K562 (cell line): ENCODE measurements around the gene UAP1. TPM values are rescaled to one million over a fixed set of nuclear protein-coding genes. Genes with fewer than 3 reads are reported as not detected.

ENCODE experiments used
- CSDE1 ChIP-seq, 2 experiments: fragments of 450-650 bp; IDR thresholded peaks; 2 replicates each; pipeline ENCODE4 v1.6.1; 2016; ENCODE audit warnings: mild to moderate bottlenecking in 1 of 2
- GABPB1 ChIP-seq: sonication (generic); formaldehyde crosslinking; IDR thresholded peaks from 2 replicates; pipeline ENCODE4 v1.8.0; 2022; ENCODE audit warnings: mild to moderate bottlenecking, missing genetic modification reagents
- KDM5B ChIP-seq: fragments of 200-600 bp; sonication (generic); IDR thresholded peaks from 2 replicates; pipeline ENCODE4 v1.6.1; 2012; ENCODE audit warnings: low read depth, mild to moderate bottlenecking, moderate library complexity, low read length, control low read depth, inconsistent platforms; ENCODE audit not compliant: insufficient replicate concordance
- NR2C1 ChIP-seq, 2 experiments: fragments of 450-650 bp; IDR thresholded peaks; 2 replicates each; pipeline ENCODE4 v1.6.1; 2017; ENCODE audit warnings: mild to moderate bottlenecking in 2 of 2, antibody characterized with exemption in 1 of 2, inconsistent platforms in 1 of 2, missing compliant biosample characterization in 1 of 2, missing genetic modification characterization in 1 of 2
- PCBP1 ChIP-seq: fragments of 200-400 bp; formaldehyde crosslinking; IDR thresholded peaks from 2 replicates; pipeline ENCODE4 v1.6.1; 2018; ENCODE audit warnings: mild to moderate bottlenecking, low read depth, low read length; ENCODE audit not compliant: poor library complexity, severe bottlenecking
- POLR2G ChIP-seq: fragments of 200-400 bp; formaldehyde crosslinking; IDR thresholded peaks from 2 replicates; pipeline ENCODE4 v1.6.1; 2017; ENCODE audit warnings: low read depth, mild to moderate bottlenecking, antibody characterized with exemption, low read length, moderate library complexity
- SMARCA5 ChIP-seq: fragments of 450-650 bp; IDR thresholded peaks from 2 replicates; pipeline ENCODE4 v1.6.1; 2016
- ZNF764 ChIP-seq: fragments of 250-450 bp; sonication (Bioruptor Pico); IDR thresholded peaks from 2 replicates; pipeline ENCODE4 v1.4.0; 2020; ENCODE audit warnings: low read depth, mild to moderate bottlenecking, moderate library complexity
- polyA plus RNA-seq, 8 experiments: library from polyadenylated mRNA; depleted of rRNA in 4 of 8; stranded (reverse) in 5 of 8; unstranded in 3 of 8; fragments of >200 nt; fragmentation: Nextera tagmentation in 2 of 8; fragmentation: Illumina TruSeq in 1 of 8; extraction: Ambion mirVana in 2 of 8; extraction: Trizol in 1 of 8; gene quantifications; 2 replicates each; pipeline versions ENCODE4 v1.2.1 to v1.2.3, GENCODE V29; 2011 to 2014; ENCODE audit warnings: inconsistent platforms in 1 of 8, missing spikeins in 1 of 8
- total RNA-seq, 7 experiments: library from RNA; depleted of rRNA in 6 of 7; stranded (reverse); fragments of >200 nt in 6 of 7; fragmentation: Illumina TruSeq in 2 of 7; extraction: Trizol in 2 of 7; gene quantifications; 2 replicates each; pipeline versions ENCODE4 v1.2.1 to v1.2.3, GENCODE V29; 2011 to 2021; ENCODE audit warnings: low replicate concordance in 1 of 7
- TF ChIP-seq, protein P1 (sequence below): fragments of 200-600 bp; sonication (generic); IDR thresholded peaks from one replicate; pipeline ENCODE4 v1.6.1; 2012; ENCODE audit warnings: mild to moderate bottlenecking, low read depth, low read length, inconsistent platforms
- TF ChIP-seq, protein P2 (sequence below): fragments of 450-650 bp; formaldehyde crosslinking; IDR thresholded peaks from 2 replicates; pipeline ENCODE4 v1.4.0; 2020; ENCODE audit warnings: mild to moderate bottlenecking, moderate library complexity

UAP1 gene
- total and polyA plus RNA-seq, 9 of the 15 experiments (the other 6 are each of a cell fraction or from before 2014, with no cell fraction given): 182 to 317 (median 213) TPM

DNA sequence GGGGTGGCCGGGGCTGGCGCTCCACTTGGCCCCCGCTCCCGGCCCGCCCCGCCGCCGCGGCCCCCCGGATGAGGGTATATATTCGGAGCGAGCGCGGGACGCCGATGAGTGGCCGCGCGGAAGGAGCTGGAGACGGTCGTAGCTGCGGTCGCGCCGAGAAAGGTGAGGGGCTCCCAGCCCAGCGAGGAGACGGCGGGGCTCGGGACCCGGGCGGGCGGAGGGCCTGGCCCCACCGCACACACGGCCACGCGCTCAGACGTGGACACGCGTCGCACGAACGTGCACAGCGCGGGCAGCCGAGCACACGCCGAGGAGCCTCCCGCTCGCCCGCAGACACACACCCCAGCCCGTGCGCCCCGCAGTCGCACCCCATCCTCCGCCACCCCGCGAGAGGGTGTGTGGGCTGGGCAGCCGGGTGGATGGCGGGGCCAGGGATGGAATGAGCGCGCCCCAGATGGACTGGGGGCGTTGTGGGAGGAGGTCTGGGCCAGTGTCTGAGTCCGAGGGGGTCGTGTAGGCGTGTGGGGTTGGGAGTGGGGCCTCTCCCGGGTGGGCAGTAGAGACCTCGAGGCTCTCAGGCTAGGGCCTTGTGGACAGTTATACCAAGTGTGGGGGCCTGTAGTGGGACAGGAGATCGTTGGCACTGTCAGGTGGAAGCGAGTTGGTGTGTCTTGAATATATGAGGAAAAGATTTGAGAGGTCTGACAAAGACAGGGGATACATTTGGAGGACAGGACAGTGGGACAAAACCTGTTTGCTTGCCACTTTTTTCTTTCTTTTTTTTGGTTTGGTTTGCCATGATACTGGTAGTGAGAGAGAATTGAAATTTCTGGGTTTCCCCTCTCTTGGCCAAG is at the start of gene UAP1 (continued):
- TF ChIP-seq, protein P1, sequence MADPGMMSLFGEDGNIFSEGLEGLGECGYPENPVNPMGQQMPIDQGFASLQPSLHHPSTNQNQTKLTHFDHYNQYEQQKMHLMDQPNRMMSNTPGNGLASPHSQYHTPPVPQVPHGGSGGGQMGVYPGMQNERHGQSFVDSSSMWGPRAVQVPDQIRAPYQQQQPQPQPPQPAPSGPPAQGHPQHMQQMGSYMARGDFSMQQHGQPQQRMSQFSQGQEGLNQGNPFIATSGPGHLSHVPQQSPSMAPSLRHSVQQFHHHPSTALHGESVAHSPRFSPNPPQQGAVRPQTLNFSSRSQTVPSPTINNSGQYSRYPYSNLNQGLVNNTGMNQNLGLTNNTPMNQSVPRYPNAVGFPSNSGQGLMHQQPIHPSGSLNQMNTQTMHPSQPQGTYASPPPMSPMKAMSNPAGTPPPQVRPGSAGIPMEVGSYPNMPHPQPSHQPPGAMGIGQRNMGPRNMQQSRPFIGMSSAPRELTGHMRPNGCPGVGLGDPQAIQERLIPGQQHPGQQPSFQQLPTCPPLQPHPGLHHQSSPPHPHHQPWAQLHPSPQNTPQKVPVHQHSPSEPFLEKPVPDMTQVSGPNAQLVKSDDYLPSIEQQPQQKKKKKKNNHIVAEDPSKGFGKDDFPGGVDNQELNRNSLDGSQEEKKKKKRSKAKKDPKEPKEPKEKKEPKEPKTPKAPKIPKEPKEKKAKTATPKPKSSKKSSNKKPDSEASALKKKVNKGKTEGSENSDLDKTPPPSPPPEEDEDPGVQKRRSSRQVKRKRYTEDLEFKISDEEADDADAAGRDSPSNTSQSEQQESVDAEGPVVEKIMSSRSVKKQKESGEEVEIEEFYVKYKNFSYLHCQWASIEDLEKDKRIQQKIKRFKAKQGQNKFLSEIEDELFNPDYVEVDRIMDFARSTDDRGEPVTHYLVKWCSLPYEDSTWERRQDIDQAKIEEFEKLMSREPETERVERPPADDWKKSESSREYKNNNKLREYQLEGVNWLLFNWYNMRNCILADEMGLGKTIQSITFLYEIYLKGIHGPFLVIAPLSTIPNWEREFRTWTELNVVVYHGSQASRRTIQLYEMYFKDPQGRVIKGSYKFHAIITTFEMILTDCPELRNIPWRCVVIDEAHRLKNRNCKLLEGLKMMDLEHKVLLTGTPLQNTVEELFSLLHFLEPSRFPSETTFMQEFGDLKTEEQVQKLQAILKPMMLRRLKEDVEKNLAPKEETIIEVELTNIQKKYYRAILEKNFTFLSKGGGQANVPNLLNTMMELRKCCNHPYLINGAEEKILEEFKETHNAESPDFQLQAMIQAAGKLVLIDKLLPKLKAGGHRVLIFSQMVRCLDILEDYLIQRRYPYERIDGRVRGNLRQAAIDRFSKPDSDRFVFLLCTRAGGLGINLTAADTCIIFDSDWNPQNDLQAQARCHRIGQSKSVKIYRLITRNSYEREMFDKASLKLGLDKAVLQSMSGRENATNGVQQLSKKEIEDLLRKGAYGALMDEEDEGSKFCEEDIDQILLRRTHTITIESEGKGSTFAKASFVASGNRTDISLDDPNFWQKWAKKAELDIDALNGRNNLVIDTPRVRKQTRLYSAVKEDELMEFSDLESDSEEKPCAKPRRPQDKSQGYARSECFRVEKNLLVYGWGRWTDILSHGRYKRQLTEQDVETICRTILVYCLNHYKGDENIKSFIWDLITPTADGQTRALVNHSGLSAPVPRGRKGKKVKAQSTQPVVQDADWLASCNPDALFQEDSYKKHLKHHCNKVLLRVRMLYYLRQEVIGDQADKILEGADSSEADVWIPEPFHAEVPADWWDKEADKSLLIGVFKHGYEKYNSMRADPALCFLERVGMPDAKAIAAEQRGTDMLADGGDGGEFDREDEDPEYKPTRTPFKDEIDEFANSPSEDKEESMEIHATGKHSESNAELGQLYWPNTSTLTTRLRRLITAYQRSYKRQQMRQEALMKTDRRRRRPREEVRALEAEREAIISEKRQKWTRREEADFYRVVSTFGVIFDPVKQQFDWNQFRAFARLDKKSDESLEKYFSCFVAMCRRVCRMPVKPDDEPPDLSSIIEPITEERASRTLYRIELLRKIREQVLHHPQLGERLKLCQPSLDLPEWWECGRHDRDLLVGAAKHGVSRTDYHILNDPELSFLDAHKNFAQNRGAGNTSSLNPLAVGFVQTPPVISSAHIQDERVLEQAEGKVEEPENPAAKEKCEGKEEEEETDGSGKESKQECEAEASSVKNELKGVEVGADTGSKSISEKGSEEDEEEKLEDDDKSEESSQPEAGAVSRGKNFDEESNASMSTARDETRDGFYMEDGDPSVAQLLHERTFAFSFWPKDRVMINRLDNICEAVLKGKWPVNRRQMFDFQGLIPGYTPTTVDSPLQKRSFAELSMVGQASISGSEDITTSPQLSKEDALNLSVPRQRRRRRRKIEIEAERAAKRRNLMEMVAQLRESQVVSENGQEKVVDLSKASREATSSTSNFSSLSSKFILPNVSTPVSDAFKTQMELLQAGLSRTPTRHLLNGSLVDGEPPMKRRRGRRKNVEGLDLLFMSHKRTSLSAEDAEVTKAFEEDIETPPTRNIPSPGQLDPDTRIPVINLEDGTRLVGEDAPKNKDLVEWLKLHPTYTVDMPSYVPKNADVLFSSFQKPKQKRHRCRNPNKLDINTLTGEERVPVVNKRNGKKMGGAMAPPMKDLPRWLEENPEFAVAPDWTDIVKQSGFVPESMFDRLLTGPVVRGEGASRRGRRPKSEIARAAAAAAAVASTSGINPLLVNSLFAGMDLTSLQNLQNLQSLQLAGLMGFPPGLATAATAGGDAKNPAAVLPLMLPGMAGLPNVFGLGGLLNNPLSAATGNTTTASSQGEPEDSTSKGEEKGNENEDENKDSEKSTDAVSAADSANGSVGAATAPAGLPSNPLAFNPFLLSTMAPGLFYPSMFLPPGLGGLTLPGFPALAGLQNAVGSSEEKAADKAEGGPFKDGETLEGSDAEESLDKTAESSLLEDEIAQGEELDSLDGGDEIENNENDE: no peak
- peak; percentile 56 for TF ChIP-seq PCBP1
- TF ChIP-seq GABPB1 (CRISPR knock-in tag): peak; percentile 79
- TF ChIP-seq SMARCA5: no peak
- TF ChIP-seq NR2C1 (IDR thresholded peaks at IDR 0.05): no peak
- no peak for TF ChIP-seq NR2C1 (tag; IDR thresholded peaks at IDR 0.05)
- TF ChIP-seq ZNF764 (CRISPR knock-in tag): 0 out of 2 replicates have a peak, but pooled peaks have one; percentile 13
- TF ChIP-seq, protein P2, sequence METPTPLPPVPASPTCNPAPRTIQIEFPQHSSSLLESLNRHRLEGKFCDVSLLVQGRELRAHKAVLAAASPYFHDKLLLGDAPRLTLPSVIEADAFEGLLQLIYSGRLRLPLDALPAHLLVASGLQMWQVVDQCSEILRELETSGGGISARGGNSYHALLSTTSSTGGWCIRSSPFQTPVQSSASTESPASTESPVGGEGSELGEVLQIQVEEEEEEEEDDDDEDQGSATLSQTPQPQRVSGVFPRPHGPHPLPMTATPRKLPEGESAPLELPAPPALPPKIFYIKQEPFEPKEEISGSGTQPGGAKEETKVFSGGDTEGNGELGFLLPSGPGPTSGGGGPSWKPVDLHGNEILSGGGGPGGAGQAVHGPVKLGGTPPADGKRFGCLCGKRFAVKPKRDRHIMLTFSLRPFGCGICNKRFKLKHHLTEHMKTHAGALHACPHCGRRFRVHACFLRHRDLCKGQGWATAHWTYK (CRISPR knock-in tag): peak; percentile 93
- peak in 1 of 2 experiments; percentile 61; a peak in 1 of 4 replicates for TF ChIP-seq CSDE1 (IDR thresholded peaks at IDR 0.05)
- peak; percentile 97 for TF ChIP-seq KDM5B
- TF ChIP-seq POLR2G: peak; percentile 98
